Astrocyte (in vitro differentiated cells and primary cell): ENCODE data around the gene PBRM1. TPM values are rescaled to one million over a fixed set of nuclear protein-coding genes. Genes with fewer than 3 reads are reported as not detected.

Source experiments
- DNase-seq: peaks from one replicate; pipeline ENCODE4 v3.0.0-alpha.2; 2010; ENCODE audit warnings: low read depth
- FAIRE-seq: peaks from 2 replicates; lab custom pipeline; 2011; peaks lifted over from hg19 to GRCh38; lab: Jason Lieb, UNC
- H2AFZ ChIP-seq: 2 replicates; pipeline ENCODE4 v1.6.0; 2012; ENCODE audit warnings: low read depth, low read length, inconsistent platforms
- H3K27ac ChIP-seq: 2 replicates; pipeline ENCODE4 v1.5.1; 2011; ENCODE audit warnings: low read depth, low read length, inconsistent platforms
- H3K27me3 ChIP-seq: 2 replicates; pipeline ENCODE4 v1.6.0; 2011; ENCODE audit warnings: low read length, inconsistent platforms; ENCODE audit not compliant: insufficient read depth
- H3K36me3 ChIP-seq: 2 replicates; pipeline ENCODE4 v1.5.1; 2011; ENCODE audit warnings: low read length, inconsistent platforms; ENCODE audit not compliant: insufficient read depth
- H3K4me1 ChIP-seq: 2 replicates; pipeline ENCODE4 v1.5.1; 2011; ENCODE audit warnings: low read length, inconsistent platforms; ENCODE audit not compliant: insufficient read depth
- H3K4me2 ChIP-seq: 2 replicates; pipeline ENCODE4 v1.6.0; 2012; ENCODE audit warnings: low read length, inconsistent platforms
- H3K4me3 ChIP-seq: 2 replicates; pipeline ENCODE4 v1.5.1; 2011; ENCODE audit warnings: low read depth, mild to moderate bottlenecking, low read length, inconsistent platforms; ENCODE audit not compliant: insufficient read depth
- H3K79me2 ChIP-seq: 2 replicates; pipeline ENCODE4 v1.6.0; 2012; ENCODE audit warnings: mild to moderate bottlenecking, low read length, inconsistent platforms; ENCODE audit not compliant: insufficient read depth
- H3K9ac ChIP-seq: 2 replicates; pipeline ENCODE4 v1.6.0; 2012; ENCODE audit warnings: mild to moderate bottlenecking, low read length, inconsistent platforms
- H3K9me3 ChIP-seq: 2 replicates; pipeline ENCODE4 v1.5.1; 2012; ENCODE audit warnings: low read depth, mild to moderate bottlenecking, low read length, inconsistent platforms; ENCODE audit not compliant: insufficient read depth
- H4K20me1 ChIP-seq: 2 replicates; pipeline ENCODE4 v1.6.0; 2012; ENCODE audit warnings: low read length, inconsistent platforms; ENCODE audit not compliant: insufficient read depth
- H3K27ac Mint-ChIP-seq: one replicate; pipeline ENCODE4 v1.8.0; 2021; ENCODE audit warnings: mild to moderate bottlenecking, mixed read lengths; ENCODE audit not compliant: unreplicated experiment
- H3K27me3 Mint-ChIP-seq: one replicate; pipeline ENCODE4 v1.8.0; 2021; ENCODE audit warnings: low read depth, mixed read lengths; ENCODE audit not compliant: unreplicated experiment
- H3K36me3 Mint-ChIP-seq: one replicate; pipeline ENCODE4 v1.8.0; 2021; ENCODE audit warnings: low read depth, mixed read lengths; ENCODE audit not compliant: unreplicated experiment
- H3K4me1 Mint-ChIP-seq: one replicate; pipeline ENCODE4 v1.8.0; 2021; ENCODE audit warnings: low read depth, mixed read lengths; ENCODE audit not compliant: unreplicated experiment
- H3K4me3 Mint-ChIP-seq: one replicate; pipeline ENCODE4 v1.8.0; 2021; ENCODE audit warnings: mild to moderate bottlenecking, moderate library complexity, mixed read lengths; ENCODE audit not compliant: unreplicated experiment
- H3K9me3 Mint-ChIP-seq: one replicate; pipeline ENCODE4 v1.8.0; 2021; ENCODE audit warnings: mild to moderate bottlenecking, mixed read lengths; ENCODE audit not compliant: unreplicated experiment
- CTCF ChIP-seq: IDR thresholded peaks from 2 replicates; pipeline ENCODE4 v1.5.1; 2011; ENCODE audit warnings: low read depth, mild to moderate bottlenecking, inconsistent platforms, low read length, moderate library complexity; ENCODE audit not compliant: insufficient read depth
- EZH2 ChIP-seq: IDR thresholded peaks from 2 replicates; pipeline ENCODE4 v1.6.1; 2012; ENCODE audit warnings: mild to moderate bottlenecking, low read length, inconsistent platforms; ENCODE audit not compliant: insufficient read depth
- total RNA-seq: library from RNA; stranded (reverse); gene quantifications from 2 replicates; pipeline ENCODE4 v1.2.1, GENCODE V29; 2021

The PBRM1 gene
- total RNA-seq, 1 donor from 2014 or later = 54.5 TPM

- DNase-seq (no peak), FAIRE-seq (no peak)
- Histone ChIP-seq H3K27me3 (no peaks in the 10 kb centered on the region), H3K4me1 (no peaks in the 10 kb centered on the region), H3K79me2 (no peaks in the 10 kb centered on the region), H3K4me3 (no peak overlapping the region), H4K20me1 (peaks cover 36% of the 10 kb centered on the region), H3K9ac (no peak overlapping the region), H3K27ac (no peak overlapping the region), H3K4me2 (no peak overlapping the region), H2AFZ (no peak overlapping the region), H3K36me3 (peaks cover 12% of the 10 kb centered on the region), H3K9me3 (no peaks in the 10 kb centered on the region)
- H3K27ac Mint-ChIP-seq = no peak overlapping the region
- peaks cover 15% of the 10 kb centered on the region for H3K27me3 Mint-ChIP-seq
- peaks cover 7% of the 10 kb centered on the region for H3K4me1 Mint-ChIP-seq
- H3K4me3 Mint-ChIP-seq = no peak overlapping the region
- H3K36me3 Mint-ChIP-seq = peaks cover 14% of the 10 kb centered on the region
- H3K9me3 Mint-ChIP-seq = no peaks in the 10 kb centered on the region
- TF ChIP-seq EZH2 (no peak), CTCF (no peak)
Measured at GRCh38 chr3:52521881-52522650, 163.6 kb downstream of the PBRM1 start.

GRCh38 chr3:52521488-52521824 lies 164.3 kb downstream of the PBRM1 start:
- no peak overlapping the region for H3K9ac ChIP-seq
- peaks cover 30% of the 10 kb centered on the region for H4K20me1 ChIP-seq
- Mint-ChIP-seq H3K9me3 (no peaks in the 10 kb centered on the region), H3K27ac (no peak overlapping the region), H3K27me3 (peaks cover 17% of the 10 kb centered on the region), H3K36me3 (peaks cover 12% of the 10 kb centered on the region), H3K4me3 (no peak overlapping the region), H3K4me1 (peaks cover 6% of the 10 kb centered on the region)
- no peaks in the 10 kb centered on the region for H3K79me2 ChIP-seq
- H3K4me1 ChIP-seq = no peaks in the 10 kb centered on the region
- H2AFZ ChIP-seq = no peak overlapping the region
- H3K36me3 ChIP-seq = peaks cover 8% of the 10 kb centered on the region
- H3K9me3 ChIP-seq = no peaks in the 10 kb centered on the region
- H3K4me3 ChIP-seq = no peak overlapping the region
- no peak for FAIRE-seq
- no peak overlapping the region for H3K27ac ChIP-seq
- no peak overlapping the region for H3K4me2 ChIP-seq
- DNase-seq = no peak
- no peaks in the 10 kb centered on the region for H3K27me3 ChIP-seq
- TF ChIP-seq CTCF = no peak
- no peak for TF ChIP-seq EZH2
